ENCODE data around the gene ILF2.

GRCh38 chr1:153688736-153689328 is 18.0 kb upstream of the ILF2 start:
- no peak for TF ChIP-seq NFIC (IDR thresholded peaks at IDR 0.05)
- TF ChIP-seq RAD21 (IDR thresholded peaks at IDR 0.05; ENCODE audit: low read depth) = no peak
- TF ChIP-seq MAX (IDR thresholded peaks at IDR 0.05) = no peak
- no peak for TF ChIP-seq EP300 (IDR thresholded peaks at IDR 0.05; ENCODE audit: borderline replicate concordance)
- no peak for TF ChIP-seq CEBPB (IDR thresholded peaks at IDR 0.05)
- TF ChIP-seq TEAD4 (IDR thresholded peaks at IDR 0.05) = no peak
- TF ChIP-seq CREB1 (IDR thresholded peaks at IDR 0.05; ENCODE audit: low read depth) = no peak
